Endothelial cell of umbilical vein (primary cell): ENCODE data around the gene NAIP. TPM values are rescaled to one million over a fixed set of nuclear protein-coding genes. Genes with fewer than 3 reads are reported as not detected.
"Not testable (repeated sequence)": the region's sequence is repeated elsewhere in the genome, so short reads cannot be mapped to it uniquely, and the experiment has no call there.

Experiments
- BruUV-seq: library from RNA; stranded (reverse); fragments of 400-500 nt; replicated peaks from 2 replicates; lab custom pipeline; 2021; lab: Mats Ljungman, UMichigan
- CTCF ChIA-PET: fragments of 300-600, 350-600 bp; sonication (Branson Sonifier 250); formaldehyde crosslinking; loops from one replicate; lab custom pipeline; 2021; ENCODE audit warnings: antibody characterized with exemption, inconsistent platforms; lab: Charles Lee
- POLR2A ChIA-PET: fragments of 300-600, 350-600 bp; sonication (Branson Sonifier 250); formaldehyde crosslinking; loops from one replicate; lab custom pipeline; 2021; ENCODE audit warnings: antibody characterized with exemption, inconsistent platforms; lab: Charles Lee
- DNase-seq: peaks from one replicate; pipeline ENCODE4 v3.0.0-alpha.2; 2011; ENCODE audit warnings: low read depth, low spot score
- FAIRE-seq: peaks from 2 replicates; lab custom pipeline; 2011; peaks lifted over from hg19 to GRCh38; lab: Jason Lieb, UNC
- H2AFZ ChIP-seq: 2 replicates; pipeline ENCODE4 v1.6.0; 2012; ENCODE audit warnings: low read depth, low read length, control low read depth, inconsistent platforms
- H3K27ac ChIP-seq: 2 replicates; pipeline ENCODE4 v1.5.1; 2011; ENCODE audit warnings: low read depth, mild to moderate bottlenecking, control low read depth, low read length, moderate library complexity; ENCODE audit not compliant: insufficient read depth
- H3K27me3 ChIP-seq, 2 experiments: 2 replicates each; pipeline versions ENCODE4 v1.6.0 to v1.6.1; 2011; ENCODE audit warnings: low read length in 2 of 2, mixed read lengths in 1 of 2; ENCODE audit not compliant: control insufficient read depth in 2 of 2, insufficient read depth in 2 of 2
- H3K36me3 ChIP-seq, 2 experiments: 2 replicates in 1 of 2; 3 replicates in 1 of 2; pipeline ENCODE4 v1.5.1; 2011; ENCODE audit warnings: low read length in 2 of 2, mild to moderate bottlenecking in 1 of 2, moderate library complexity in 1 of 2; ENCODE audit not compliant: control insufficient read depth in 2 of 2, insufficient read depth in 2 of 2; ENCODE audit errors: extremely low read depth in 1 of 2
- H3K4me1 ChIP-seq: 3 replicates; pipeline ENCODE4 v1.5.1; 2011; ENCODE audit warnings: mild to moderate bottlenecking, low read length; ENCODE audit not compliant: control insufficient read depth, insufficient read depth; ENCODE audit errors: extremely low read depth
- H3K4me2 ChIP-seq: 2 replicates; pipeline ENCODE4 v1.6.1; 2011; ENCODE audit warnings: low read length, control low read depth, mixed read lengths; ENCODE audit not compliant: insufficient read depth
- H3K4me3 ChIP-seq, 3 experiments: fragments of 200-600 bp in 1 of 3; sonication (generic), shearing (Covaris generic) in 1 of 3; replicated peaks in 1 of 3; 2 replicates each; pipeline ENCODE4 v1.5.1; 2011 to 2016; ENCODE audit warnings: control low read depth in 3 of 3, low read length in 3 of 3, mild to moderate bottlenecking in 2 of 3, inconsistent platforms in 1 of 3, low read depth in 1 of 3, moderate library complexity in 1 of 3; ENCODE audit not compliant: insufficient read depth in 1 of 3
- H3K79me2 ChIP-seq: 2 replicates; pipeline ENCODE4 v1.6.0; 2012; ENCODE audit warnings: low read length, inconsistent platforms; ENCODE audit not compliant: control insufficient read depth, insufficient read depth
- H3K9ac ChIP-seq: replicated peaks from 2 replicates; pipeline ENCODE3; 2011; ENCODE audit warnings: low read length, control low read depth; ENCODE audit not compliant: insufficient read depth; ENCODE audit errors: extremely low read depth
- H3K9me1 ChIP-seq: replicated peaks from 3 replicates; pipeline ENCODE4 v1.6.0; 2011; ENCODE audit warnings: mild to moderate bottlenecking, low read length; ENCODE audit not compliant: control insufficient read depth, insufficient read depth; ENCODE audit errors: extremely low read depth
- H3K9me3 ChIP-seq: replicated peaks from 2 replicates; pipeline ENCODE4 v1.5.1; 2012; ENCODE audit warnings: low read length, inconsistent platforms; ENCODE audit not compliant: control insufficient read depth, insufficient read depth
- H4K20me1 ChIP-seq: replicated peaks from 2 replicates; pipeline ENCODE3; 2011; ENCODE audit warnings: mild to moderate bottlenecking, low read length; ENCODE audit not compliant: control insufficient read depth, insufficient read depth; ENCODE audit errors: extremely low read depth
- dilution Hi-C: fragments of 300-500 bp; cut with MboI; formaldehyde crosslinking; loops from one replicate; pipeline ENCODE4 v1.15.0; 2019; ENCODE audit warnings: low sequenced_read_pairs; ENCODE audit not compliant: extremely low pct_ligation_motif_present
- intact Hi-C: fragments of 100-400 bp; cut with micrococcal nuclease; formaldehyde crosslinking; loops from one replicate; pipeline ENCODE4 v1.10.0; 2022
- polyA plus RNA-seq, 4 experiments: library from polyadenylated mRNA; depleted of rRNA in 3 of 4; stranded (reverse) in 3 of 4; unstranded in 1 of 4; fragments of >200 nt; gene quantifications; 2 replicates each; pipeline versions ENCODE4 v1.2.1 to v1.2.3, GENCODE V29; 2011 to 2012; ENCODE audit warnings: missing spikeins in 1 of 4
- total RNA-seq: library from RNA; stranded (reverse); gene quantifications from 2 replicates; pipeline ENCODE4 v1.2.3, GENCODE V29; 2021

NAIP gene
- total and polyA plus RNA-seq, 2 donors (not counting 3 experiments of a cell fraction or from before 2014, with no cell fraction given), result 1.3 to 7.3 TPM

GRCh38 chr5:71059426-71059825 is 34.3 kb upstream of the NAIP start:
- H3K79me2 ChIP-seq, FAIRE-seq, H3K27ac ChIP-seq, DNase-seq, intact Hi-C loops, POLR2A ChIA-PET, H3K27me3 ChIP-seq, H3K9me1 ChIP-seq, H3K9me3 ChIP-seq, H3K4me1 ChIP-seq, dilution Hi-C loops, H3K4me3 ChIP-seq, H2AFZ ChIP-seq, H4K20me1 ChIP-seq, CTCF ChIA-PET, H3K4me2 ChIP-seq, H3K9ac ChIP-seq, BruUV-seq, H3K36me3 ChIP-seq: not testable (repeated sequence)

GRCh38 chr5:71044808-71045207 is 19.7 kb upstream of the NAIP start:
- H3K9me3 ChIP-seq, H3K4me2 ChIP-seq, H3K79me2 ChIP-seq, DNase-seq, BruUV-seq, dilution Hi-C loops, FAIRE-seq, H4K20me1 ChIP-seq, POLR2A ChIA-PET, H3K36me3 ChIP-seq, H3K4me1 ChIP-seq, H3K4me3 ChIP-seq, H3K27ac ChIP-seq, H2AFZ ChIP-seq, H3K9me1 ChIP-seq, H3K27me3 ChIP-seq, H3K9ac ChIP-seq, CTCF ChIA-PET, intact Hi-C loops: not testable (repeated sequence)

- H3K9me3 ChIP-seq, intact Hi-C loops, H3K4me2 ChIP-seq, H3K4me1 ChIP-seq, H3K27me3 ChIP-seq, dilution Hi-C loops, H3K36me3 ChIP-seq, H3K79me2 ChIP-seq, CTCF ChIA-PET, BruUV-seq, H3K9ac ChIP-seq, DNase-seq, H3K27ac ChIP-seq, H3K4me3 ChIP-seq, H4K20me1 ChIP-seq, H2AFZ ChIP-seq, H3K9me1 ChIP-seq, FAIRE-seq, POLR2A ChIA-PET: not testable (repeated sequence)
These were observed 19.0 kb upstream of the NAIP start for GRCh38 chr5:71044128-71044527.

GRCh38 chr5:71031046-71031776 is 6.1 kb upstream of the NAIP start:
- dilution Hi-C loops, H3K27me3 ChIP-seq, H3K4me2 ChIP-seq, POLR2A ChIA-PET, DNase-seq, H3K79me2 ChIP-seq, H4K20me1 ChIP-seq, H3K4me1 ChIP-seq, H3K9me1 ChIP-seq, intact Hi-C loops, H2AFZ ChIP-seq, H3K36me3 ChIP-seq, H3K9me3 ChIP-seq, CTCF ChIA-PET, H3K4me3 ChIP-seq, BruUV-seq, FAIRE-seq, H3K27ac ChIP-seq, H3K9ac ChIP-seq: not testable (repeated sequence)
